GM21390 (cell line): ENCODE results near the gene PMEL.
"Not testable (repeated sequence)": the region's sequence is repeated elsewhere in the genome, so short reads cannot be mapped to it uniquely, and the experiment has no call there.

Experiments used
- ATAC-seq: cut with Tn5 transposase; IDR thresholded peaks from one replicate; pipeline ENCODE4 v1.9.1; 2021; ENCODE audit not compliant: unreplicated experiment

Gene PMEL

DNA sequence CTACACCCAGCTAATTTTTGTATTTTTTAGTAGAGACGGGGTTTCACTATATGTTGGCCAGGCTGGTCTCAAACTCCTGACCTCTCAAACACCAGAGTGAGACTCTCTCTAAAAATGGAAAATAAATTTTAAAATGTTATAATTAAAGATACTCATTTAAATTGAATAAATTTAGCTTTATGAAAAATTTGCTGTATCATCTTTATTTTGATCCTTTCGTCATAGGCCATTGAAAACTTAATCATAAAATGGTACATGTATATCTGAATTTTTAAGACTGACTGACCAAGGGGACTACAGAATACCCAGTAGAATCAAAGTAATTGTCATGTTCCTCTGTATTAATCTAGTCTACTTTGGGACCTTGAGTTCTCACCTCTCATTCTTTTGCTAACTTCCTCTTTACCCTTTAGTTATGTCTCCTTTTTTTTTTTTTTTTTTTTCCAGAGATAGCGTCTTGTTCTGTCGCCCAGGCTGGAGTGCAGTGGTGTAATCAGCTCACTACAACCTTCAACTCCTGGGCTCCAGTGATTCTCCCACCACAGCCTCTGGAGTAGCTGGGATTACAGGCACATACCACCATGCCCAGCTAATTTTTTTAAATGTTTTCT is 17.5 kb upstream of the PMEL start:
- ATAC-seq, result no peak

DNA sequence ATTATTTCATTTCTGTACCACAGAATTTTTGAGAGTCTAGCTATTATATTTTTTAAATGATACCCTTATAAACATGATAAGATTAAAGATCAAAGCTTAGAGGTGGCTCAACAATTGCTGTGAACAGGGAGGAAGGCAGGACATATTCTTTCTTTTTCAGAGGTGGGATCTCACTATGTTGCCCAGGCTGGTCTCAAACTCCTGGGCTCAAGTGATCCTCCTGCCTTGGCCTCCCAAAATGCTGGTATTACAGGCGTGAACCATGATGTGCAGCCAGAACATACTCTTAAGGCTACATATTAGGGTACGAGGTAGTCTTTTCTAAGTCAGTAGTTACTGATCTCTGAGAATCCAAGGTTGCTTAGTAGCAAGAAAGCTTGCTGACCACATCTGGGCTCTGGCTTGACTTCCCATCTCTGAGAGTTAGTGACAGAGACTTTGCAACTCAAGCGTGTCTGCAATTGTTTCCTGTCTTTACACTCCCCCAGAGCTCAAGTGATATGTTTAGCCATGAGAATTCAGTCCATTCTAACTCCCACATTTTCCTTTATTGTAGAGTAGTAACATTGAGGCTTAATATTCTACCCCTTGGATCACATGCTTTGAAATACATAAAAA is 16.6 kb upstream of the PMEL start:
- peak; percentile 77 for ATAC-seq

DNA sequence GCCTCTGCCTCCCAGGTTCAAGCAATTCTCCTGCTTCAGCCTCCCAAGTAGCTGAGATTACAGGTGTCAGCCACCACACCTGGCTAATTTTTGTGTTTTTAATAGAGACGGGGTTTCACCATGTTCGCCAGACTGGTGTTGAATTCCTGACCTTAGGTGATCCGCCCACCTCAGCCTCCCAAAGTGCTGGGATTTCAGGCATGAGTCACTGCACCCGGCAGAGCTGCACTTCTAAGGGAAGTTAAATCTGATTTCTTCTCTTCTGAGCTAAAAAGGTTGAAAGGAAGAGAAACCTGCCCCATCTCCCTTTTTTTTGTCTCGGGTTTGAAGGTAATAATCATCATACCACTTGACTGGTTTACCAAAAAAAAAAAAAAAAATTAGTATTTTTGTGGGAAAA is 16.0 kb upstream of the PMEL start:
- ATAC-seq, result not testable (repeated sequence)

DNA sequence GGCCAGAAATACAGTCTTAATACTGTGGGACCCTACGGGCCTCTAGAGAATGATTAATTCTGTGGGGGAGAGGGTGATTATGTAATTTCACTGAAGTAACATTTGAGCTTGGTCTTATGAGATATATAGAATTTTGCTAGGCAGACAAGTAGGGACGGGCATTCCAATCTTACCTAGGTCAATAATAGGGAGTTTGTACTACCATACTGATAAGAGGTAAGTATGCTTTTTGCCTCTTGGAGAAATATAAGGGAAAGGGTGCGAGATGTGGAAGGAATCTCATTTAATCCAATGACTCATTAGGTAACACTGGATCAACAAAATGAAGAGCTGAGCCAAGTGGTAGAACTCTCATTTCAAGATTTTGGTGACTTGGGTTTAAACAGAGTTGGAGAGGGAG is 13.2 kb upstream of the PMEL start:
- ATAC-seq, result no peak

DNA sequence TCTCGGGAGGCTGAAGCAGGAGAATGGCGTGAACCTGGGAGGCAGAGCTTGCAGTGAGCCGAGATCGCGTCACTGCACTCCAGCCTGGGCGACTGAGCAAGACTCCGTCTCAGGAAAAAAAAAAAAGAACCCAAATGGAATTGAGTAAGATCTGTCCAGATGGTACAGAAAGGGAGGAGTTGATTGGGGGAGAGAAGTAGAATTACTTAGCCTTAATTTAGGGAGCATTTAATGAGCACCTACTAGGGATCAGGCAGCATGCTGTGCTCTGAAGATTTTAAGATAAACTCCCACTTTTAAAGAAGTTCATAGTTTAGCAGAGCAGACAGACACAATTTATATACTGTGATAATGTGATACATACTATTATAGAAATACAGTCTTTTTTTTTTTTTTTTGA is 12.6 kb upstream of the PMEL start:
- ATAC-seq, result no peak

DNA sequence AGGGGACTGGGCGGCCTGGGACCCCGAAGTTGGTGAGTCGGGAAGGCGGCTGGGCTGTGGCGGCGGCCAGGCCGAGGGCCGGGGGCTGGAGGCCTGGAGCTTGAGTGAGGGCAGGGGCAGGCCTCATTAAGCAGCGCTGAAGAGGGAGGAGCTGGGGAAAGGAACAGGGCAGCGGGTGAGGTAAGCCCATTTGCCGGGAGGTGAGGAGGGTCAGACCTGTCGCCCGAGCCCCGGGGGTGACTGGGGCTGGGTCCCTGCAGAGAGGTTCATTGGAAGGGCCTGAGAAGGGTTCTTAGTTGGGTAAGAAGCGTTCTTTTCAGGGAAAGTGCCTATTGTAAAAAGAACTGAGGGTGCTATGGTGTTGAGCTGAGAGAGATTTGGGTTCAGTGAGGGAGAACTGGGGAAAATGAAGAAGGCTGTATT is 8.5 kb upstream of the PMEL start:
- peak; percentile 13 for ATAC-seq

DNA sequence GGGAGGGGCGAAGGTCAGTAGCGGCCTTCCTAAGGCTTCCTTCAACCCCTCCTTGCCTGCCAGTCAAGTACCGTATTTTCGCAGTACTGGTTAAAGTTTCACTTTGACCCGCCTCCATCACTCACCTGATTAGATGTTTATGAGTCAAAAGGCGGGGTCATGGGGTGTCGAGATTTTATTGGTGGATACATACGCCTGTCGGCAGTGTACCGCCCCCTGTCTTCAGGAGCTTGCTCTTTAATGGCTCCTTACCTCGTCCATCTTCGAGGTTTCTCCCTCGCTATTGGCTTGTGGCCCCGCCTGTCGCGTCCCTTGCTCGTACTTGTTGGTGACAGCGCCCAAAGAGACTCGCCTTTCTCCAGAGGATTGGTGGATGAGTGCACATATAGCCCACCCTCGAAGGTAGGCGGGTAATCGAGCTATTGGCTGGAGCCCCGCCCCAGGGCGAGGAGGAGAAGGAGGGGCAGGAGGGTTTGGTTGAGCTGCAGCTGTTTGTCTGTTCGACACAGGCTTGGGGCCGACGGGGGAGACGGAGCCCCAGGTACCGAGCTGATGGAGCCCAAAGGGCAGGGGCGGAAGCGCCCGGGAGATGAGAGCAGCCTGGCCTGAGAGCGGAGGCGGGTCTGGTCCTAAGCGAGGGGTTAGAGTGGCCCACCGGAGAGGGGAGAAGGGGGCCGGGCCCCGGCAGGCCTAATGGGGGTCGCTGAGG is 7.9 kb upstream of the PMEL start, which contains the start of gene RAB5B:
Gene RAB5B (plus strand): TSS at position 480 of the 709 bp plus-strand sequence. CDS start 12,883 bp downstream, outside the sequence.
- ATAC-seq, result peak; percentile 92

DNA sequence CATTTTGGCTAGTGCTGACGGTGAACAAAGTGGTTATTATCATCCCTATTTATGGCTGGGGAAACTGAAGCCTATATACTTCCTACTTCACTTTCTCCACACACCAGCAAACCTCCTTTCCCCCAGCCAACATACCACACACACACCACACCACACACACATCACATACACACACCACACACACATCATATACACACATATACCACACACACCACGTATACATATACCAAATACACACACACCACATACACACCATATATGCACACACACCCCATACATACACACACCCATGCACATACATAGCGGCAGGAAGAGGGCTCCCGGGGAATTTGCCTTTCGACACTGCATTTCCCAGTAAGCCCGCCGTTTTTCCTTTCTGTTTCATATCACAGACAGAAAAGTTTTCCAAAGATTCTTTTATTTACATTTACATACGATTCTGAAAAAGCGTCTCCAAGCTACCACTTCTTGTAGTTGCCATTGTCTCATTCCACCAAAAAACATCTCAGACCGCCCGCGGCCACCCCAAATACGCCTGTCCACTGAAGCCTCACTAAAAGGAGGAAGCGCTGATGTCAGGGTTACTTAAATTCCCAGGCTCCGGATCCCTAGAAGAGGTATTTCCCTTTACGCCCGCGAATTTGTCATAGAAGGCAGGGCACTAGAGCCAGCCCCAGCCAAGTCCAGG is 7.2 kb upstream of the PMEL start:
- no peak for ATAC-seq

DNA sequence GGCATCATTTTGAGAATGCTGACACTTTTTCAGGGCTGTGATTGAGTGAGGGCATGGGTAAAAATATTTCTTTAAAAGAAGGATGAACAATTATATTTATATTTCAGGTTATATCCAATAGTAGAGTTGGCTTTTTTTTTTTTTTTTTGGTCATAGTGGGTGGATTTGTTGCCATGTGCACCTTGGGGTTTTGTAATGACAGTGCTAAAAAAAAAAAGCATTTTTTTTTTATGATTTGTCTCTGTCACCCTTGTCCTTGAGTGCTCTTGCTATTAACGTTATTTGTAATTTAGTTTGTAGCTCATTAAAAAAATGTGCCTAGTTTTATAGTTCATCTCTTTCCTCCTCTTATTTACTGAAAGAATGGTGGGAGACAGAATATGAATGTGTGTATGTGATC is 6.6 kb upstream of the PMEL start:
- no peak for ATAC-seq

DNA sequence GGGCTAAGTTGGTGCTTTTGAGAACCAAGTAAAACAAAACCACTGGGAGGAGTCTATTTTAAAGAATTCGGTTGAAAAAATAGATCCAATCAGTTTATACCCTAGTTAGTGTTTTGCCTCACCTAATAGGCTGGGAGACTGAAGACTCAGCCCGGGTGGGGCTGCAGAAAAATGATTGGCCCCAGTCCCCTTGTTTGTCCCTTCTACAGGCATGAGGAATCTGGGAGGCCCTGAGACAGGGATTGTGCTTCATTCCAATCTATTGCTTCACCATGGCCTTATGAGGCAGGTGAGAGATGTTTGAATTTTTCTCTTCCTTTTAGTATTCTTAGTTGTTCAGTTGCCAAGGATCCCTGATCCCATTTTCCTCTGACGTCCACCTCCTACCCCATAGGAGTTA is 6.2 kb upstream of the PMEL start:
- no peak for ATAC-seq

DNA sequence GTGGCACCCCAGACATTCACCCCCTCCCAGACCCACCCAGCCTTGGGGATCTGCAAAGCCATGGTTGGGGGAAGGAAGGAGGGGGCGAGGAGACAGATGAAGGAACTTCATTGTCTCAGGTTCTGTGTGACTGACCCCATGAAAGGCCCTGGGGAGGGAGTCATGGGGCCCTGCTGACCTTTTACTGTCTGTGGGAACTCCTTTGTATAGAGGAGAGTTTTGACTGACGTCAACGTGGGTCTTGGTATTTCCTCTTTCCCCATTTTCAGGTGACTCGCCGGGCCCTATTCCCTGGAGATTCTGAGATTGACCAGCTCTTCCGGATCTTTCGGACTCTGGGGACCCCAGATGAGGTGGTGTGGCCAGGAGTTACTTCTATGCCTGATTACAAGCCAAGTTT is 4.9 kb upstream of the PMEL start:
- no peak for ATAC-seq

DNA sequence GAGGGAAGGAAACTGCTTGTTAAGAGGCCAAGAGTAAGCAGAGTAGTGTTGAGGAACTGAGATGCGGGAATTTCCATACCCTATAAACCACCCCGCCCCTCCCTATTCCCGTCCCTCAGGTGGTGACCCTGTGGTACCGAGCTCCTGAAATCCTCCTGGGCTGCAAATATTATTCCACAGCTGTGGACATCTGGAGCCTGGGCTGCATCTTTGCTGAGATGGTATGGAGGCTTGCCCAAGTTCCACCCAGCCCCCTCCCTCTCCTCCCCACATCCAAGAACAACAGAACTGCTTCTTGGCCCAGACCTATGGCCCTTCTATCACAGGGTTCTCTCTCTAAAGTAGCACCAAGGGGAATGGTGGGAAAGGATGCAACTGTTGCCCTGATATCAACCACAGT is 3.5 kb upstream of the PMEL start:
- ATAC-seq, result no peak

DNA sequence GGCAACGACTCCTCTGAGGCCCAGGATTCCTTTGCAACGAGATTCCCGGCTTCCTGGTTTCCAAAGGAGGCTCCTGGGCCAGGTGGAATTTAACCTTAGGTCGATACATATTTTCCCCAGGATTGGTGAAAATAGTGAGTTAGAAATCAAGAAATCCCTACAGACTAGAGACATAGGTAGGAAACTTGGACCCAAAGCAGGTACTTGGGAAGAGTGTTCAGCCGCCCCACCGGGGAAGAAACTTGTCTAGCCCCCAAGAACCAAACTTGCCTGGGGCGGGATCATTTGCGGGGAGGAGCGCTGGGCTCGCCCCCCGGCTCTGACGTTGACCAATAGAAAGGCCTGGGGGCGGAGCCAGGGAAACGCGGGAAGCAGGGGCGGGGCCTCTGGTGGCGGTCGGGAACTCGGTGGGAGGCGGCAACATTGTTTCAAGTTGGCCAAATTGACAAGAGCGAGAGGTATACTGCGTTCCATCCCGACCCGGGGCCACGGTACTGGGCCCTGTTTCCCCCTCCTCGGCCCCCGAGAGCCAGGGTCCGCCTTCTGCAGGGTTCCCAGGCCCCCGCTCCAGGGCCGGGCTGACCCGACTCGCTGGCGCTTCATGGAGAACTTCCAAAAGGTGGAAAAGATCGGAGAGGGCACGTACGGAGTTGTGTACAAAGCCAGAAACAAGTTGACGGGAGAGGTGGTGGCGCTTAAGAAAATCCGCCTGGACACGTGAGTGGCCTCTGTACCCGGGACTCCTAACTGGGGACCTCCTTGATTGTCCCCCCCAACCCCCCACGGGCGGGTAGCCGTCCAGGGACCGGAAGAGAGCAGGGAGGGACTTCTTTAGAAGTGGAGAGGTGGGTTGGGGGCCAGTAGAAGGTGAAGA is 803 bp upstream of the PMEL start, which contains the start of gene CDK2:
Gene CDK2 (plus strand): TSS at position 423 of the 874 bp plus-strand sequence. CDS start 179 bp downstream, at position 602.
- ATAC-seq, result peak; percentile 91

DNA sequence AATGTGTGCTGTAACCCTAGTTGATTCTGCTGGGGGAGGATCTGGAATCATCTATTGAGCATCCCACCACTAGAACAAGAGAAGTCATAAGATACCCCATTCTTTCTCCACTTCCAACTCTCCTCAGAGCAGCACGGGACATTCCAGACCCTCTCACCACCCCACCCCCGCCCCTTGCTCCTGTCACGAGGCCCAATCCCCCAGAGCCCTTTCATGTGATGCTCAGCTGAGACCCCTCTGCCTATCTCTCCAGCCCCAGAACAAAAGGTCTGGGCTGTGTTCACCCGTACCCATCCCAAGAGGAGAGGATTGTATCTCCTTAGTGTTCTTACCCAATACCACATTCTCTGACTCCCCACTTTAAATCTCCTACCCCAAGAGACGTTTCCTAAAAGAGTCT is 602 bp downstream of the PMEL start:
- ATAC-seq, result no peak

DNA sequence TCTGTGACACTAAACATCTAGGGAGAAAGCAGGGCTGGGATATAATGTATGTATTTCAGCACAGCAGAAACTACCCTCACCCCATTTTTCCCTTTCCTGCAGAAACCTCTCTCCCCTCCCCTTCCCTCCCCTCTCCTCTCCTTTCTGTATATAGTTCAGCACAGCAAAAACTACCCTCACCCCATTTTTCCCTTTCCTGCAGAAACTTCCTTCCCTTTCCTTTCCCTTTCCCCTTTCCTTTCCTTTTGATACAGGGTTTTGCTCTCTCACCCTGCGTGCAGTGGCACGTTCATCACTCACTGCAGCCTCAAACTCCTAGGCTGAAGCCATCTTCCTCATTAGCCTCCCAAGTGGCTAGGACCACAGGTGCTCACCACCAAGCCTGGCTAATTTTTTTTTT is 2.1 kb downstream of the PMEL start:
- no peak for ATAC-seq

DNA sequence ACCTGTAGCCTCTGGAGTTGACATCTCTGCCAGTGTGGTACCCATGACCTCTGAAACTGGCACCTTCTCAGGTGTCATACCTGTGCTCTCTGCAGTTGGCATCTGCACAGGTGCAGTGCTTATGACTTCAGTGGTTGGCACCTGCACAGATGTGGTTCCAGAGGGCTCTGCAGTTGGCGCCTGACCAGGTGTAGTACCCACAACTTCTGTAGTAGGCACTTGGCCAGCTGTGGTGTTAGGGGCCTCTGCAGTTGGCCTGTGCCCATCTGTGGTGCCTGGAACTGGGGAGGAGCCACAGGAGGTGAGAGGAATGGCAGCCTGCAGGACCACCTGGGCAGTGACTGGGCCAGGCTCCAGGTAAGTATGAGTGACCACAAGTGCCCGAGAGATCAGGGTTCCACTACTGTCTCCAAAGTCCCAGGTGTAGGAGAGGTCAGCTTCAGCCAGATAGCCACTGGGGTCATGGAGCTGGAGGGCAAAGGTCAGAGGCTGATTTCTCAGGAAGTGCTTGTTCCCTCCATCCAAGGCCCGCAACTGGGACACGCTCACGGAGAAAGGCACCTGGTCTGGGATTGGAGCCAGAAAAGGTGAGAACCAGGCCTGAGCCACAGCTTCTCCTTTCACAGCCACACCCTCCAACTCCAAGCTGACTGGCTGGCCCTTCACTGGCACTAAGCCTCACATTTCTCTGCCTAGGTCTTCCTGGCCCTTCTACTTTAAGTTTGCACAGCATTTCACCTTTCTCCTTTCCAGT is 8.6 kb downstream of the PMEL start:
- ATAC-seq, result no peak

DNA sequence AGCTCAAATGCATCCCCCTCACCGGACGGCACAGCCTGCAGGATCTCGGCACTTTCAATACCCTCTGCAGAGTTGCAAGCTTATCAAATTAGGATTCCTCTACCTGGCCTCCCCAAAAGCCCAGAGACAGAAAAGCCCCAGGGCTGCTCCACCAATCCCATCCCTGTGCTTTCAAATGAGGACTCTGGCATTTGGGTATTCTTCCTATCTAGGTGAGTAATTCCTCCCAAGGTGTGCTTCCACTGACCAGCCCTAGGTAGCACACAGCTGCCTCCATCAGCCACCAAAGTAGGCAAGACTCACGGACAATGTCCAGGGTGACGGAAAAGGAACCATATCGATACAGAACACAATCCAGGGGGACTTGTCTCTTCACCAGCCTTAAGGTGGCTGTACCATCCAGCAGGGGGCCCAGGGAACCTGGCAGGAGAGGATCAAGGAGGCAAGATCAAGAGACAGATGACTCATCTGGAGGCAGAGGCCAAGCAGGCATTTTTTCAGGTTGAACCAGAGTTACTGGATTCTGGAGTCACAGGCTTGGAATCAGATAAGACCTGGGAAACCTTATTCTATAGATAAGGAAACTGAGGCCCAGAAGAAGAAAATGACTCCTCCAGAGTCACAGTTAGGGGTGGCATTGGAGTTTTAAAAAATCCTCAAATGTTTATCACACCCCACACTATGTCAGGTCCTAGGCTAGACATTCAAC is 9.9 kb downstream of the PMEL start:
- ATAC-seq, result no peak

DNA sequence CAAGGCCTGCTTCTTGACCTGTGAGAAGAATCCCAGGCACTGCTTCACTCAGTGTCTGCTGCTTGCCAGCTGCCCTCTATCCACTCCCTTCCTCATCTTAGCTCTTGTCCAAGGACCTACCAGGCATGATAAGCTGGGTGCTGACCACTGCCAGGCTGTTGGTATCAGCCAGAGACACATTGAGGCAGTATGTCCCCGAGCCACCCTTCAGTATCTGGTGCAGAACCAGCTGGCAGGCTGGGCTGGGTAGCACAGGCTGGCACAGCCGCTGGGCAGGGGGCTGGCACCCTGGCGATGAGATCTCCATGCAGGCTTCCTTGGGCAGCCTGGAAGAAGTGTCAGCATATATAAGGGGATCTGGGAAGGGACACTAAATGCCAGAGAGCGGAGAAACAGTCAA is 10.5 kb downstream of the PMEL start:
- ATAC-seq, result no peak

DNA sequence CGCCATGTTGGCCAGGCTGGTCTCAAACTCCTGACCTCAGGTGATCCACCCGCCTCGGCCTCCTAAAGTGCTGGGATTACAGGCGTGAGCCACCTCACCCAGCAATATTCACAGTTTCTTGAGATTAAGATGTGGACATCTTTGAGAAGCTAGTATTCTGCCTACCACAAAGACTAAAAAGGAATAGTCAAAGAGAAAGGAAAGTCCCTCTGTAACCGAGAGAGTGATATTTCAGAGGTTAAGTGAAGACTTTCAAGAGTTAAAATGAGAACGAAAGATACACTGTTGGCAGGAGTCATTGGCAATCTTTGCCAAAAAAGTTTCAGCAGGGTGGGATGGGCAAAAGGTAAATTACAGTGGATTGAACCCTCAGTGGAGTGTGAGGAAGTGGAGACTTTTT is 19.3 kb downstream of the PMEL start:
- no peak for ATAC-seq
